Amygdala (tissue), 56 donors: ENCODE results near the gene ROR2.

Experiments
- DNase-seq, 56 donors: peaks; one replicate each; lab custom pipeline; 2025; lab: John Stamatoyannopoulos, UW

The ROR2 gene

GRCh38 chr9:91765296-91765695 lies 184.7 kb downstream of the ROR2 start:
- no peak for DNase-seq

DNA sequence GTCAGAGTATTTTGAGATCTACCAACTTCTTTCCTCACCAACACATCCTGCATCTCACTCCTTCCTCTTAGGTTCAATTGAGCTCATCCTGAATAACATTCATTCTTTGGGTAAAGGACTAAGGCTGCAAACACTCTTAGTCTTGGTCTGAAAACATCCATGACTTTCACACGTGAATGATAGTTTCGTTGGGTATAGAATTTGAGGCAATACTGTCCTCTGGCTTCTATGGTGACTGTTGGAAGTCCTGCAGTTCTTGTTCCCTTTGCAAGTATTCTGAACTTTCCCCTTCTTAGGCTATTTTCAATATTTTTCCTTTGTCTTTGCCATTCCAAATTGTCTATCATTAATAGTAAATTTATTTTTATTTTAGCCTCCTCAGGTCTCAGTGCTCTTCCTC lies 185.4 kb downstream of the ROR2 start:
- DNase-seq = no peak

GRCh38 chr9:91761362-91761761 lies 188.7 kb downstream of the ROR2 start:
- no peak for DNase-seq

DNA sequence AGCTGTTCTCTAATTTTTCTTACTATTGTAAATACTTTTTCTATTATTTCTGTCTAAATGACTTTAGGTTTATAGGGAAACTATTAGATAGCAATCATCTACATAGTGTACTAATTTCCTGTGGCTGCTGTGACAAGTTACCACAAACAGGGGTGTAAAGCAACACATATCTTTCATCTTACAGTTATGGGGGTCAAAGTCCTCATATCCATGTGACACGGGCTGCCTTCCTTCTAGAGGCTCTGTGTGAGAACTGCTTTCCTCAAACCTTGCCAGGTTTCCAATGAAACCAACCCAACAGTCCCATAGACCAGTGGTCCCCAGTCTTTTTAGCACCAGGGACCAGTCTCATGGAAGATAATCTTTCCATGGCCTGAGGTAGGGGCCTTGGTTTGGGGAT lies 189.1 kb downstream of the ROR2 start:
- no peak for DNase-seq

DNA sequence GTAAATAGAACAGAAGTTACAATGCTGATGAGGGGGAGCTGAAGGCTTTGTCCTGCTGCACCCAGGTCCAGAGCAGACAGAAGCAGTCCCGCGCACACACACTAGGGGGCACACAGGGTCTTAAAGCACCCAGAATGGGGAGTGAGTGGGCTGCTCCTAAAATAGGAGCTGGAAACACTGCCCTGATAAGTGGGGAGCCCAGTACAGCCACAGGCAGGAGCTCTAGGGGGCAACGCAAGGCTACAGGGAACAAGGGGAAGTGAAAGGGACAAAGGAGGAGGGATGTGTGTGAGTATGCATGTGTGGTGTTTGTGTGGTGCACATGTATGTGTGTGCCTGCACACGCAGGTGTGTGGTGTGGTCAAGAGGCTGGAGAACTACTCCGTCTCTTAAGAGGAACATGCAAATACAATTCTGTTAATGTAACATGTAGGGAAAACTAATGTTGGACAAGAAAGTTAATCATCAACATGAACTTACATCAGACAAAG lies 191.5 kb downstream of the ROR2 start:
- peak in 1 of 56 donors; percentile 5 for DNase-seq

DNA sequence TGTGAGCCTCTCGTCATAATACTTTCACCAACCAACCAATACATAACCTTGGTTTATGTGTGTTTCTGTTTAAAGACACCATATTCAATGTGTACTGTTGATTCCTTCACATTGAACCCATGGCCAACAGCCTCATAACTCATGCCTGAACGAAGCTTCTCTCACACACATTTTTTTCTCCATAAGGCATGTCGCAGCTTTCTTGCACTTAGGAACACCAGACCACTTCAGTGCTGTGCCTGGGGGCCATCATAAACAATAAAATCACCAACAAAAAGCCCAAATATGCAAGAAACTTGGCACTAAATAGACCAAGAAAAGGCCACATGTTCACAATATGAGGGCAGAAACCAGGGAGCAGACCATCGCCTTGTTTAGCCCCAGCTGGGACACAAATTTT lies 192.2 kb downstream of the ROR2 start:
- DNase-seq = no peak

DNA sequence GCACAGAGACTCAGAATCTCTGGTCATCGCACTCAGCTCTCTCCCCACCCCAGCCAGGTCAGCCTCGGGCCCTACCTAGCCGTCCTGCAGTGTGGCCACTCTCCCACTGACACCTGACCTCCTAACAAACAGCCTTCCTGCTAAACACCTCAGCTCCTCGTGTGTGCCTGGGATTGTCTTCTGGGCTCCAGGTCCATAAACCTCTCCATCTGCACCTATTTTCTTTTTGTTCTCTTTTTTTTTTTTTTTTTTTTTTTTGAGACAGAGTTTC lies 193.6 kb downstream of the ROR2 start:
- no peak for DNase-seq

DNA sequence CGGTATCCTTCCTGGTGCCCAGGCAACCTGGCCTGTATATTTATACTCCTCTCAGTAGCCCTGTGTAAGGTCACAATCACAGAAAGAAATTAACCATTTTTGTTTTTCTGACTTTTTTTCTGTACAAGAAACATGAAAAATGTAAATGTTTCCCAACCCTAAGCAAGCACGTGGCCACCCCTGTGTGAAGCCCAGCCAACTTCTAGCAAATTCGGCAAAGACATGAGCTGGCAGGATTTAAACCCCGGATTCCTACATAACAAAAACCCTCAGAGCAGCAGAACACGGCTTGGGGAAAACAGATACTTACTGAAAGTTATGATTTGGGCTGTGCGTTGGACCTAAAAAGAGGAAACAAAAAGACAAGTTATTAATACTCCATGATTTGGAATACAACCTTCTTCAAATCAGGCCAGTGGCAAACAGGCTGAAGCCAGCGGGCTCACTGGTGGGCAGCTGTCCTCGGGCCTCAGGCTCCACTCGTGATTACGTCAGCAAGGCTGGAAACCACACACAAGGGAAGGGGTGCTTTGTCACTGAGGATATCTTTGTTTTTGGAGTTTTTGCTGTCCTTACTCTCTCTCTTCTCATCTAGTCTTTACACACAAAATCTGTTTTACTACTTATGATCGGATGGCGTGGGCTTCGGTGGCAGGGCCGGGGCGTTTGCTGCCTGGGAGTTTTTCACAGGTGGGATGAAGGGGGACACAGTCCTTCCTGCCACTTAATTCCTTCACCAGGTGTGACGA lies 194.1 kb downstream of the ROR2 start:
- no peak for DNase-seq

DNA sequence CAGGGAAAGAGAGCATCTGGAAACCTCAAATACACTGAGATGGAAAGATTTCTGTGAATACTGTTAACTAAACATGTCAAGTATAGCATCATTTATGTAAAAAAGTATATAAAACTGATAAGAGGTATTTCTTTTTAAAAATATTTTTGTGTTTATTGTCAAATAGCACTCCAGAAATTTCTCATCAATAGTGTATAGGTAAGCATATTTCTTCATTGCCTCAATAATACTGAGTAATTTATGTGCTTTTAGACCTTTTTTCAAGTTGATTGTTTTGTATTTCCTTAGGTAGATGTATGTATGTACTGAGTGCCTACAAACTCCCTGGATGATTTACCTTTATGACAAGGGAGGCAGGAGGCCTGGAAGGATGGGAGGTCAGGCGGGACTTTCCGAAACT lies 196.3 kb downstream of the ROR2 start:
- DNase-seq = no peak

DNA sequence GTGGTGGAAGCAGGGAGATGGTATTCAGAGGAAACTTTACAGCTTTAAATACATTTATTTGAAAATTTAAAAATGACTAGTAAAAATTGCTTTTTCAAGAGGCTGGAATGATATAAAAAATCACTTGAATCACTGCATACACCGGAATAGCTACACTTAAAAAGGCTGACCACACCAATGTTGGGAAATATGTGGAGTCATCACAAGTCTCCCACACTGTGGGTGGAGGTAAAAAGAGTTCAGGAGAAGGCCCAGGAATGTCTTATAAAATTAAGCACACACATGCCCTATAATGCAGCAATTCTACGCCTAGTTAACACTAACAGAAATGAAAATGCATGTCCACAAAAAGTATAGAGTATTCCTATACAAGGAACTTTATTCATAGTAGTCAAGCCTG lies 198.1 kb downstream of the ROR2 start:
- no peak for DNase-seq

- DNase-seq = peak in 19 of 56 donors; percentile 2 to 45 (median 14)
Measured at GRCh38 chr9:91750343-91750742, 199.7 kb downstream of the ROR2 start.

DNA sequence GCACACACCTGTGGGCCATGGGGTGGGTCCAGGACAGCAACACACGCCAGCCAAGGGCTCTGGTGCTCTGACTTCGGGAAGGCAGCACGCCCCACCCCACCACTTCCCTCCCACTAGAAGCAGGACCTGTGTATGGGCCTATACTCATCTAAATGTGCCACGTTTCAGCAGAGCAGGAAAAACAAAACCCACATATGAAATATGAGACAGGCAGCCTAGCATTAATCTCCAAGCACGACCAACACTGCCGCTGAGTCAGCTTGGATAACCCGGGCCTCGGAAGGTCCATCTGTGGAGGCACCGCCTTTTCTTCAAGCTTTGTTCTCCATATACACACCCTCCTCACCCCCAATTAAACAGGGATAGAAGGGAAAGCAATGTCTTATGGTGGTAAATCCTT lies 203.1 kb downstream of the ROR2 start:
- DNase-seq = no peak

- no peak for DNase-seq
Measured at GRCh38 chr9:91746357-91746756, 203.7 kb downstream of the ROR2 start.

DNA sequence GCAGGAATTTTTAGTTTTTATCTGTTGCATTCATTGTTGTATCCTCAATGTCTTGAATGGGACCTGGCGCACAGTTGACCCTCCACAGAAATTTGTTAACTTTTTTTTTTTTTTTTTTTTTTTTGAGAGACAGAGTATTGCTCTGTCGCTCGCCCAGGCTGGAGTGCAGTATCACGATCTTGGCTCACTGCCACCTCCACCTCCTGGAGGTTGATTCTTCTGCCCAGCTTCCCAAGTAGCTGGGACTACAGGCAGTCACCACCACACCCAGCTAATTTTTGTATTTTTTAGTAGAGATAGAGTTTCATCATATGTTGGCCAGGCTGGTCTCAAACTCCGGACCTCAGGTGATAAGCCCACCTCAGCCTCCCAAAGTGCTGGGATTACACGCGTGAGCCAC lies 205.9 kb downstream of the ROR2 start:
- DNase-seq = no peak

DNA sequence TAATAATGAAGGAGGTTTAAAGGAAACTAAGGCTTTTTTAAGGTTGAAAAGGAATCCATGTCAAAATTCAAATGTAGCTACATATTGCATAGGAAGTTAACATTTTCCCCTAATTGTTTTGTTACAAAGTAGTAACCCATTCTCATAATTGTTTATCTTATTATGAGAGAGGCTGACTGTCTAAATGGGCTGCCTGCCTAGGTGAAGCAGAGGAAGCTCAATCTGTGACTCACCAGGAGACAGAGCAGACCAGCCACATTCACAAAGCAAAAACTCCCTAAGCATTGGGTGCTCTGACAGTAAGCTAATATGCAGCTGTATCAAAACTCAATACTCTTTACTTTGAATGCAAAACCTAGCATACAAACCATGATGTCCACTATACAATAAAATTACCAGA lies 208.5 kb downstream of the ROR2 start:
- DNase-seq = no peak

GRCh38 chr9:91740701-91741100 lies 209.3 kb downstream of the ROR2 start:
- no peak for DNase-seq

GRCh38 chr9:91736898-91737601 lies 213.0 kb downstream of the ROR2 start:
- no peak for DNase-seq

- DNase-seq = no peak
Measured at GRCh38 chr9:91736311-91736710, 213.7 kb downstream of the ROR2 start.

DNA sequence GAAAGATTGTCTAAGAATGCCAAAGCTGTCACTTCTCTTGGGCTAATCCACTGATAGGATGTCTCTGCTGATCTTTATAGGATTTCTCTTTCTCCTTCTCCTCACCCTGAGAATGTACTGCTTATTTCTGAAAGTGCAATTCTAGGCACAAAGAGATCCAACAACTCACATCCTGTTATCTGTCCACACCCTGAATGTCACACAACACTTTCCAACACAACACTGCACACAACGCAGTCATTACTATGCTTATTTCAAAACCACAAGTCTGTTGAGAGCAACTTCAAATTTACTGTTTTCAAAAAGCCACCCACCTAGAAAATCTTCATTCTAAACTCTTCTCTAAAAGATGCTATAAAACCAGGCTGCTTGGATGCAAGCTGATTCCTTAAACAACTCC lies 215.0 kb downstream of the ROR2 start:
- DNase-seq = no peak

DNA sequence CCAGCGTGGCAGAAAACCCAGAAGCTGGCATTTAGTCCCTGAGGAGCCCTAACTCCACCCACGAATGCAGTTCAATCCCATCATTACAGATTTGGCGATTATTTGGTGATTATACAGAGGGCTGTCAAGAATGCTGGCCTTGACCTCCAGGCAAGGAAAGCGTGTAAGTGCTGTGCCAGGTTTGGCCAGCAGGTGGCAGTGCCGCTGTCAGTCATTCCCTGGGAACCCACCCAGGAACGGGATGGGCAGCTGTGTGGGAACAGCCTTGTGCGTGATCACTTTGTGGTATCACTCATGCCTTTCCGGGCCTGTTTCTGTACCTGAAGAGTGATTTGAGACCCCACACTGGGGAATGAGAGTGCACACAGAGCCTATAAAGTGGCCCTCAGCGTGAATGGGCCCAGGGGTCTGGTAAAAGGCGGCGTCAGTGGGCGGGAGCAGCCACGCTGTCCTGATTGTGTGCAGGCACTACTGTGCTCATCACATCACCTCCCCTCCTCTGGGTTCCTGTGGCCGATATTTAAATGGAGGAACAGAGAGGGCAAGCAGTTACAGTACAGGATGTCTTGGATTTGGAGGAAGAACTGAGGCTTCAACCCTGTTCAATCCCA lies 215.6 kb downstream of the ROR2 start:
- DNase-seq = peak in 38 of 56 donors; percentile 3 to 80 (median 33)

DNA sequence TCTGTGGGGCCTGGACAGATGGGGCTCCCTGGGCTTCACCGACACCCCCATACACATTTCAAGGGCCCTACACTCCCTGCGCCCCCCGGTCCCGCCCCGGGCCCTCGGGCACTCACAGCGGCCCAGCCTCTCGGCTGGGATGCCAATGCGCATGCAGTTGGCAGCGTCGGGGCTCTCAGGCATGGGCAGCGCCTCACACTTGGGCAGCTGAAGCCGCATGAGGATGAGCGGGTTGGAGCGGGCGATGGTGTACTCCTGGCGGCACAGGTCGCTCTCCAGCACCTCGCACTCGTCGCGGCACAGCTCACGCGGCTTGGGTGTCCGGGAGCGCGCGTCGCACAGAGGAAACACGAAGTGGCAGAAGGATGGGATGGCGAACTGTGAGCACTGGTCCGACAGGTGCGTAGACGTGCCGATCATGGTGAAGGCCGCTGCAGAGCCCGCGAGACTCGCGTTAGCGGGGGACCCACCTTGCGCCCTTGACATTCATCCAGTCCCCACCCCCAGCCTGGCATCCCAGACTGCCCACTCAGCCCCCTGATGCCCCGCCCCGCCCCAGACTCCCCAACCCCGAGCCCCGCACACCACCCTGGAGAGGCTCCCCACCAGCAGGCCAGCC lies 216.9 kb downstream of the ROR2 start:
- no peak for DNase-seq
